OCI-LY1 (cell line): ENCODE results near the gene SH2D6.

Source experiments
- H2AFZ ChIP-seq: fragments of 200-600 bp; sonication (generic), shearing (Covaris generic); 2 replicates; pipeline ENCODE4 v1.6.0; 2014; ENCODE audit warnings: antibody characterized with exemption, mild to moderate bottlenecking, low read length
- H3F3A ChIP-seq: fragments of 200-600 bp; sonication (generic), shearing (Covaris generic); 2 replicates; pipeline ENCODE4 v1.6.0; 2014; ENCODE audit warnings: mild to moderate bottlenecking, antibody characterized with exemption, low read length, moderate library complexity; ENCODE audit not compliant: insufficient read depth
- H3K27ac ChIP-seq: fragments of 200-600 bp; sonication (generic); 2 replicates; pipeline ENCODE4 v1.5.1; 2014; ENCODE audit warnings: low read length, mixed run types, mild to moderate bottlenecking, low read depth; ENCODE audit not compliant: poor library complexity, severe bottlenecking
- H3K27me3 ChIP-seq: fragments of 200-600 bp; sonication (generic); 2 replicates; pipeline ENCODE4 v1.6.0; 2014; ENCODE audit warnings: antibody characterized with exemption, mild to moderate bottlenecking, low read length, moderate library complexity; ENCODE audit not compliant: insufficient read depth
- H3K36me3 ChIP-seq: fragments of 200-600 bp; sonication (generic); 2 replicates; pipeline ENCODE4 v1.6.1; 2014; ENCODE audit warnings: mild to moderate bottlenecking, antibody characterized with exemption, low read length, moderate library complexity, mixed read lengths; ENCODE audit not compliant: insufficient read depth
- H3K4me1 ChIP-seq: fragments of 200-600 bp; sonication (generic); 2 replicates; pipeline ENCODE4 v1.5.1; 2014; ENCODE audit warnings: mild to moderate bottlenecking, low read length, moderate library complexity; ENCODE audit not compliant: insufficient read depth, severe bottlenecking
- H3K4me2 ChIP-seq: fragments of 200-600 bp; sonication (generic), shearing (Covaris generic); 2 replicates; pipeline ENCODE4 v1.6.1; 2014; ENCODE audit warnings: low read length
- H3K4me3 ChIP-seq: fragments of 200-600 bp; sonication (generic); 2 replicates; pipeline ENCODE4 v1.5.1; 2014; ENCODE audit warnings: low read length, low read depth, mild to moderate bottlenecking, mixed read lengths; ENCODE audit not compliant: poor library complexity, severe bottlenecking
- H3K79me2 ChIP-seq: fragments of 200-600 bp; shearing (Covaris generic); 2 replicates; pipeline ENCODE4 v1.6.1; 2016; ENCODE audit warnings: mixed run types, low read length, mixed read lengths; ENCODE audit not compliant: insufficient read depth
- H3K9ac ChIP-seq: fragments of 200-600 bp; sonication (generic), shearing (Covaris generic); 2 replicates; pipeline ENCODE4 v1.6.1; 2014; ENCODE audit warnings: mild to moderate bottlenecking, low read length, mixed read lengths
- H3K9me2 ChIP-seq: fragments of 200-600 bp; sonication (generic), shearing (Covaris generic); 2 replicates; pipeline ENCODE4 v1.6.1; 2014; ENCODE audit warnings: low read depth, mild to moderate bottlenecking, low read length, mixed read lengths
- H3K9me3 ChIP-seq: fragments of 200-600 bp; shearing (Covaris generic); 2 replicates; pipeline ENCODE4 v1.6.1; 2014; ENCODE audit warnings: low read length, mixed read lengths
- H4K20me1 ChIP-seq: fragments of 200-600 bp; sonication (generic), shearing (Covaris generic); 2 replicates; pipeline ENCODE4 v1.6.0; 2016; ENCODE audit warnings: mild to moderate bottlenecking, low read length; ENCODE audit not compliant: insufficient read depth
- EZH2 ChIP-seq: fragments of 200-600 bp; sonication (generic), shearing (Covaris generic); IDR thresholded peaks from 2 replicates; pipeline ENCODE4 v1.8.0; 2017; ENCODE audit warnings: borderline replicate concordance, mixed run types, mild to moderate bottlenecking, antibody characterized with exemption, low read length, moderate library complexity, mixed read lengths
- TF ChIP-seq, protein P1 (sequence below): fragments of 200-600 bp; sonication (generic), shearing (Covaris generic); IDR thresholded peaks from 2 replicates; pipeline ENCODE4 v1.5.1; 2017; ENCODE audit warnings: mild to moderate bottlenecking, antibody characterized with exemption, low read length, moderate library complexity, mixed read lengths

SH2D6 gene

DNA sequence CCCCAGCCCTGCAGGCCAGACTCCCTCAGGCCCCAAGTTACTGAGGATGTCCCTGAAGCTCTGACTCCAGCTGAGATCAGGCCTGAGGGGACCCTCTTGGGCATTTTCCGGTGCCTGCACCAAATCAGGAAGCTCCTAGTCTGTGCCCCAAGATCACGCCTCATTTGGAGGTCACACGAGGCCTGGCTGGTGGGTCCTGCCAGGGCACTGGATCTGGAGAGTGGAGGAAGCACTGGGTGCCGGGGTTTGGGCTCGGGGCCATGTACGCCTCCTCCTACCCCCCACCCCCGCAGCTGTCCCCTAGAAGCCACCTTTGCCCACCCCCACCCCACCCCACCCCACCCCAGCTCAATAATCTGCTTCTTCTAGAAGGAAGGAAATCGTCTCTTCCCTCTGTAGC, 16.2 kb downstream of the SH2D6 start:
- Histone ChIP-seq H4K20me1 (no peaks in the 10 kb centered on the region), H3K9me3 (no peaks in the 10 kb centered on the region), H3K27ac (no peak overlapping the region), H3K9me2 (no peaks in the 10 kb centered on the region), H3K27me3 (no peaks in the 10 kb centered on the region), H3K4me2 (no peak overlapping the region), H2AFZ (no peak overlapping the region), H3K36me3 (no peaks in the 10 kb centered on the region), H3K79me2 (no peaks in the 10 kb centered on the region), H3F3A (no peaks in the 10 kb centered on the region), H3K9ac (no peak overlapping the region), H3K4me3 (no peak overlapping the region), H3K4me1 (peaks cover 23% of the 10 kb centered on the region)
- TF ChIP-seq, protein P1, sequence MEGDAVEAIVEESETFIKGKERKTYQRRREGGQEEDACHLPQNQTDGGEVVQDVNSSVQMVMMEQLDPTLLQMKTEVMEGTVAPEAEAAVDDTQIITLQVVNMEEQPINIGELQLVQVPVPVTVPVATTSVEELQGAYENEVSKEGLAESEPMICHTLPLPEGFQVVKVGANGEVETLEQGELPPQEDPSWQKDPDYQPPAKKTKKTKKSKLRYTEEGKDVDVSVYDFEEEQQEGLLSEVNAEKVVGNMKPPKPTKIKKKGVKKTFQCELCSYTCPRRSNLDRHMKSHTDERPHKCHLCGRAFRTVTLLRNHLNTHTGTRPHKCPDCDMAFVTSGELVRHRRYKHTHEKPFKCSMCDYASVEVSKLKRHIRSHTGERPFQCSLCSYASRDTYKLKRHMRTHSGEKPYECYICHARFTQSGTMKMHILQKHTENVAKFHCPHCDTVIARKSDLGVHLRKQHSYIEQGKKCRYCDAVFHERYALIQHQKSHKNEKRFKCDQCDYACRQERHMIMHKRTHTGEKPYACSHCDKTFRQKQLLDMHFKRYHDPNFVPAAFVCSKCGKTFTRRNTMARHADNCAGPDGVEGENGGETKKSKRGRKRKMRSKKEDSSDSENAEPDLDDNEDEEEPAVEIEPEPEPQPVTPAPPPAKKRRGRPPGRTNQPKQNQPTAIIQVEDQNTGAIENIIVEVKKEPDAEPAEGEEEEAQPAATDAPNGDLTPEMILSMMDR: no peak
- no peak for TF ChIP-seq EZH2

DNA sequence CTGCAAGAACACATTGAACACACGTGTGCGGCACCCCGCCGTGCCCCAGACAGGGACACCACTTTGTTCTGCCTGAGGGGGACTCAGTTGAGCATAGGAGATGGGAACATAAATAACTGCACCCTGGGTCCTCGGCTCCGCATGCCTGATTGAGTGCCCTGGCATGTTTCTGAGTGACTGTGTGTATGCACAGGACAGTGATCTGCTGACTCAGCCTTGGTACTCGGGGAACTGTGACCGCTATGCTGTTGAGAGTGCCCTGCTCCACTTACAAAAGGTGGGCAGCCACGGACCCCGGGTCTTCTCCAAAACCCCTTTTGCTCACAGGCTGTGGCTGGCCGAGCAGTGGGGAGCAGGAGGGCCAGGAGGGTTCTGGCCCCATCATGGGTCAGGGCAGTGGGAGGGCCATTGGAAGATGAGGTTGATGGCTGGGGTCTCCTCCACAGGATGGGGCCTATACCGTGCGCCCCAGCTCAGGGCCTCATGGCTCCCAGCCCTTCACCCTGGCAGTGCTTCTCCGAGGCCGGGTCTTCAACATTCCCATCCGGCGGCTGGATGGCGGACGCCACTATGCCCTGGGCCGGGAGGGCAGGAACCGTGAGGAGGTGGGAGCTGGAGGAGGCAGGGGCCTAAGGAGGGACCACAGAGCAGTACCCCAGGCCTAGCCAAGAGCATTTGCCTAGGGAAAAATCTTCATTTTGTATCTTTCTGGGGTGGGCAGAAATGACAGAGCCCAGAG, 16.9 kb downstream of the SH2D6 start:
- H4K20me1 ChIP-seq: no peaks in the 10 kb centered on the region
- H3K4me2 ChIP-seq: no peak overlapping the region
- H3K4me3 ChIP-seq: no peak overlapping the region
- H3K36me3 ChIP-seq: no peaks in the 10 kb centered on the region
- no peaks in the 10 kb centered on the region for H3K27me3 ChIP-seq
- H3F3A ChIP-seq: no peaks in the 10 kb centered on the region
- H3K79me2 ChIP-seq: no peaks in the 10 kb centered on the region
- H3K9ac ChIP-seq: no peak overlapping the region
- no peak overlapping the region for H2AFZ ChIP-seq
- no peak overlapping the region for H3K27ac ChIP-seq
- peaks cover 23% of the 10 kb centered on the region for H3K4me1 ChIP-seq
- no peaks in the 10 kb centered on the region for H3K9me3 ChIP-seq
- no peak for TF ChIP-seq EZH2
- no peaks in the 10 kb centered on the region for H3K9me2 ChIP-seq

DNA sequence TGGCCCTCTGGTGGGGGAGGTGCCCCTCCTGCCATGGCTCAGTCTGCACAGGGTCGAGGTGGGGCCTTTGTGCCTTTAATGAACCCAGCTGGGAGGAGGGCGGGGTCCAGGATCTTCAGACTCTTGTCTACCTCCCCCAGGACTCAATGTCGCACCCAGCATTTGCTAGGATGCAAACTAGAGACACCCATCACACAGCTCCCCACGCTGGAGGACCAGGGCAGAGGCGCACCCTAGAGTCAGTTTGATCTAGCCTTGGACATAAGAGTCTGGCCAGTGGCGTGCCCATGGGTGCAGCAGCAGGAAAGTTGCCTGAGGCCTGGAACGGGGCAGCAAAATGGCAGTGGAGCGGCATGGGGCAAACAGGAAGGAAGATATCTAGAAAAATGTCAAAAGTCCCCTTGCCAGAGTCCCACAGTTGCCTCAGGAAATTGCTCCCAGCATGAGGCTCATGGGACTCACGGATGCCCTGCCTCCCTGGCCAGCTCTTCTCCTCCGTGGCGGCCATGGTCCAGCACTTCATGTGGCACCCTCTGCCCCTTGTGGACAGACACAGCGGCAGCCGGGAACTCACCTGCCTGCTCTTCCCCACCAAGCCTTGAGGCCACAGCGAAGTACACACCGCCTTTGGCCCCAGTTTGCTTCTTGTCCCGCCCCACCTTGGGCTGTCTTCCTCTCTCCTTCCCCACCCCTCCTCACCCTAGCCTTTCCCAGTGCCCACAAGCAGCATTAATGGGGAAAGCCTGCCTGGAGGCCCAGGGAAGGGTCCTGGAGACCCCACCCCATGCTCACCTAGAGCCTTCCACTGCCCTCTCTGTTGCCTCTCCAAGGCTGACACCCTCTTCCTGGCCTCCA, 17.7 kb downstream of the SH2D6 start:
- TF ChIP-seq, protein P1: peak; percentile 5; the same call in 1 of the 2 replicates
- no peak for TF ChIP-seq EZH2
- Histone ChIP-seq H3F3A (no peaks in the 10 kb centered on the region), H3K9me3 (no peaks in the 10 kb centered on the region), H3K4me3 (no peak overlapping the region), H3K9ac (no peak overlapping the region), H3K27me3 (no peaks in the 10 kb centered on the region), H3K36me3 (no peaks in the 10 kb centered on the region), H3K9me2 (no peaks in the 10 kb centered on the region), H3K4me1 (peaks cover 23% of the 10 kb centered on the region), H4K20me1 (no peaks in the 10 kb centered on the region), H3K27ac (no peak overlapping the region), H2AFZ (no peak overlapping the region), H3K4me2 (no peak overlapping the region), H3K79me2 (no peaks in the 10 kb centered on the region)
